Ovary (tissue), 9 donors: ENCODE data around the gene RAB40C. TPM values are rescaled to one million over a fixed set of nuclear protein-coding genes. Genes with fewer than 3 reads are reported as not detected.

Experiments
- DNase-seq, 5 donors: peaks; one replicate each; pipeline ENCODE4 v3.0.0-alpha.2; 2019 to 2020
- H3K27ac ChIP-seq, 2 donors: fragments of 200-600 bp; one replicate each; pipeline versions ENCODE4 v1.5.1 to v1.8.0; 2019 to 2022
- H3K27me3 ChIP-seq: fragments of 200-600 bp; one replicate; pipeline ENCODE4 v1.8.0; 2022
- H3K36me3 ChIP-seq: fragments of 200-600 bp; sonication (generic); one replicate; pipeline ENCODE4 v1.5.1; 2019
- H3K4me1 ChIP-seq: one replicate; pipeline ENCODE4 v1.8.1; 2013; ENCODE audit warnings: mild to moderate bottlenecking, moderate library complexity; ENCODE audit not compliant: insufficient read depth
- H3K4me3 ChIP-seq: fragments of 200-600 bp; sonication (generic); one replicate; pipeline ENCODE4 v1.5.1; 2017
- H3K9me3 ChIP-seq, 2 donors: fragments of 200-600 bp in 1 of 2; sonication (generic) in 1 of 2; one replicate each; pipeline versions ENCODE4 v1.5.1 to v1.8.1; 2013 to 2019; ENCODE audit warnings: mild to moderate bottlenecking in 1 of 2, moderate library complexity in 1 of 2
- EP300 ChIP-seq: sonication (generic); formaldehyde crosslinking; IDR thresholded peaks from one replicate; pipeline ENCODE4 v1.6.1; 2017; ENCODE audit warnings: antibody characterized with exemption
- POLR2A ChIP-seq: fragments of 450-650 bp; IDR thresholded peaks from one replicate; pipeline ENCODE4 v1.6.1; 2017; ENCODE audit warnings: antibody characterized with exemption, mild to moderate bottlenecking, moderate library complexity
- whole genome bisulfite sequencing, 3 donors: extraction: QIAGEN DNeasy Blood & Tissue Kit in 1 of 3; methylation state at CpG; one replicate each; pipeline versions ENCODE4 v1.1.5 to v1.1.7; 2013 to 2017; 5-methylcytosine and 5-hydroxymethylcytosine counted together
- intact Hi-C, 4 donors: fragments of 100-400 bp; cut with DNase I; formaldehyde crosslinking; loops; one replicate each; pipeline versions ENCODE4 v1.11.0 to v1.15.1; 2022 to 2023
- polyA plus RNA-seq, 2 donors: library from polyadenylated mRNA; stranded (reverse); fragments of 200-250 nt in 1 of 2; fragments of 350-450 nt in 1 of 2; fragmentation: Illumina TruSeq in 1 of 2; extraction: RNeasy Lipid Tissue Mini Kit (QIAGEN cat#74804) in 1 of 2; gene quantifications; one replicate each; pipeline ENCODE4 v1.2.3, GENCODE V29; 2013 to 2014
- total RNA-seq, 7 donors: library from RNA; depleted of rRNA in 2 of 7; stranded (reverse); fragments of >200 nt in 2 of 7; fragmentation: NEBNext Ultra II Directional in 3 of 7; extraction: Animal tissue kit (Norgen Biotek cat#: 25700) in 3 of 7; gene quantifications; one replicate each; pipeline versions ENCODE4 v1.1.0 to v1.2.4, GENCODE V29; 2016 to 2023
- TF ChIP-seq, protein P1 (sequence below), 3 donors: fragments of 450-650 bp in 2 of 3; fragments of 200-600 bp in 1 of 3; IDR thresholded peaks; one replicate each; pipeline versions ENCODE4 v1.5.1 to v1.8.0; 2016 to 2022; ENCODE audit warnings: antibody characterized with exemption in 3 of 3, mild to moderate bottlenecking in 1 of 3
- donor health status: DM: no; HTN: no; CAD: no; lungs with moderate emphysema.
- donor health status: DM: no; HTN: no; CAD: no.
- donor health status: Bipolar disorder and iron deficiency.
- donor health status: DM: yes; HTN: yes; CAD: no.
- donor health status: DM: no; HTN: no; CAD: no.
- donor health status: DM: yes; HTN: yes; CAD: no.

Gene RAB40C
- total and polyA plus RNA-seq, 9 donors, result 1.9 to 24.1 (median 21.0) TPM

DNA sequence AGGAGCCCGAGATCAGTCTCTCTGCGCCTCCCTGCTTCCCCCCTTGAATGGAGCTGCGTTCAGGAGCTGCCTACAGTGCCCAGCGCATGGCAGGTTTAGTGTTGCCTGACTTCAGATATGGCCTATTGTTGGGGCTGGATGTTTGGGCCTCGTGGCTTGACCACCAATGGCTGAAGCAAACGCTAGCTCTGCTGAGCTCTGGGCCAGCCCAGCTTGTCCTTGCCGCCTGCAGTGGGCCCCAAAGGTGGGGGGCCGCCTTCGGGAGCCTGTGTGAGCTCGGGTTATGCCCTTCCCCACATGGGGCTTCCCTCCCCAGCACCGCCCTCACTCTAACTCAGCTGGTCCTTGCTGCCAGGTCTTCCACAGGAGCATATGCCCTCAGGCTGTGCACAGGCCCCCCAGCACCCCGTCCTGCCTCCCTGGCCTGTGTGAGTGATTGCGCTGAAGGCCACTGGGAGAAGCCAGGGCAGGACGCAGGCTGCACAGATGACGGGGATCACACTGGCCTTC is 48.2 kb downstream of the RAB40C start:
- no peak overlapping the region for H3K4me3 ChIP-seq
- no peaks in the 10 kb centered on the region for H3K9me3 ChIP-seq
- intact Hi-C loops, result loop anchor here in 1 of 4 donors (5.0 to 10.0 kb wide), 2 partner anchors 46 to 1327 kb away; partner anchors contain the start of genes RAB40C, RNF151 and RPS2
- TF ChIP-seq POLR2A (no peak), EP300 (no peak)
- TF ChIP-seq, protein P1, sequence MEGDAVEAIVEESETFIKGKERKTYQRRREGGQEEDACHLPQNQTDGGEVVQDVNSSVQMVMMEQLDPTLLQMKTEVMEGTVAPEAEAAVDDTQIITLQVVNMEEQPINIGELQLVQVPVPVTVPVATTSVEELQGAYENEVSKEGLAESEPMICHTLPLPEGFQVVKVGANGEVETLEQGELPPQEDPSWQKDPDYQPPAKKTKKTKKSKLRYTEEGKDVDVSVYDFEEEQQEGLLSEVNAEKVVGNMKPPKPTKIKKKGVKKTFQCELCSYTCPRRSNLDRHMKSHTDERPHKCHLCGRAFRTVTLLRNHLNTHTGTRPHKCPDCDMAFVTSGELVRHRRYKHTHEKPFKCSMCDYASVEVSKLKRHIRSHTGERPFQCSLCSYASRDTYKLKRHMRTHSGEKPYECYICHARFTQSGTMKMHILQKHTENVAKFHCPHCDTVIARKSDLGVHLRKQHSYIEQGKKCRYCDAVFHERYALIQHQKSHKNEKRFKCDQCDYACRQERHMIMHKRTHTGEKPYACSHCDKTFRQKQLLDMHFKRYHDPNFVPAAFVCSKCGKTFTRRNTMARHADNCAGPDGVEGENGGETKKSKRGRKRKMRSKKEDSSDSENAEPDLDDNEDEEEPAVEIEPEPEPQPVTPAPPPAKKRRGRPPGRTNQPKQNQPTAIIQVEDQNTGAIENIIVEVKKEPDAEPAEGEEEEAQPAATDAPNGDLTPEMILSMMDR (IDR thresholded peaks at IDR 0.05), result no peak
- no peaks in the 10 kb centered on the region for H3K27me3 ChIP-seq
- WGBS, 3 donors, result 78 to 80% (median 79%) methylated on average over 15 of the region's 15 CpGs
- no peaks in the 10 kb centered on the region for H3K36me3 ChIP-seq
- DNase-seq, result peak in 2 of 5 donors; percentile 28 to 52
- peak overlapping the region; percentile 24 to 74 for H3K27ac ChIP-seq
- peaks cover 15% of the 10 kb centered on the region for H3K4me1 ChIP-seq

GRCh38 chr16:638836-639235 is 49.0 kb downstream of the RAB40C start:
- no peak overlapping the region for H3K4me3 ChIP-seq
- WGBS, 3 donors, result 61 to 68% (median 64%) methylated on average over 9 of the region's 9 CpGs
- TF ChIP-seq, protein P1 (IDR thresholded peaks at IDR 0.05), result no peak
- TF ChIP-seq POLR2A (no peak), EP300 (no peak)
- intact Hi-C loops, result loop anchor here in 1 of 4 donors (5.0 to 10.0 kb wide), 2 partner anchors 47 to 1326 kb away; partner anchors contain the start of genes RAB40C, RNF151 and RPS2
- no peaks in the 10 kb centered on the region for H3K36me3 ChIP-seq
- H3K27ac ChIP-seq, result no peak overlapping the region
- H3K27me3 ChIP-seq, result no peaks in the 10 kb centered on the region
- peaks cover 19% of the 10 kb centered on the region for H3K4me1 ChIP-seq
- no peaks in the 10 kb centered on the region for H3K9me3 ChIP-seq
- peak in 2 of 5 donors; percentile 19 to 34 for DNase-seq

- H3K27me3 ChIP-seq, result no peaks in the 10 kb centered on the region
- TF ChIP-seq, protein P1 (IDR thresholded peaks at IDR 0.05), result no peak
- no peak for TF ChIP-seq EP300
- no peak for TF ChIP-seq POLR2A
- no peaks in the 10 kb centered on the region for H3K9me3 ChIP-seq
- WGBS, 3 donors, result 85 to 96% (median 90%) methylated on average over 3 to 5 of the region's 5 CpGs
- intact Hi-C loops, result loop anchor here in 1 of 4 donors (5.0 kb wide), 1 partner anchor 58 kb away; no protein-coding TSS in a partner anchor
- no peak overlapping the region for H3K4me3 ChIP-seq
- H3K27ac ChIP-seq, result no peak overlapping the region
- no peaks in the 10 kb centered on the region for H3K36me3 ChIP-seq
- DNase-seq, result peak in 1 of 5 donors; percentile 36
- H3K4me1 ChIP-seq, result peaks cover 16% of the 10 kb centered on the region
Measured at GRCh38 chr16:640614-641013, 50.7 kb downstream of the RAB40C start.

DNA sequence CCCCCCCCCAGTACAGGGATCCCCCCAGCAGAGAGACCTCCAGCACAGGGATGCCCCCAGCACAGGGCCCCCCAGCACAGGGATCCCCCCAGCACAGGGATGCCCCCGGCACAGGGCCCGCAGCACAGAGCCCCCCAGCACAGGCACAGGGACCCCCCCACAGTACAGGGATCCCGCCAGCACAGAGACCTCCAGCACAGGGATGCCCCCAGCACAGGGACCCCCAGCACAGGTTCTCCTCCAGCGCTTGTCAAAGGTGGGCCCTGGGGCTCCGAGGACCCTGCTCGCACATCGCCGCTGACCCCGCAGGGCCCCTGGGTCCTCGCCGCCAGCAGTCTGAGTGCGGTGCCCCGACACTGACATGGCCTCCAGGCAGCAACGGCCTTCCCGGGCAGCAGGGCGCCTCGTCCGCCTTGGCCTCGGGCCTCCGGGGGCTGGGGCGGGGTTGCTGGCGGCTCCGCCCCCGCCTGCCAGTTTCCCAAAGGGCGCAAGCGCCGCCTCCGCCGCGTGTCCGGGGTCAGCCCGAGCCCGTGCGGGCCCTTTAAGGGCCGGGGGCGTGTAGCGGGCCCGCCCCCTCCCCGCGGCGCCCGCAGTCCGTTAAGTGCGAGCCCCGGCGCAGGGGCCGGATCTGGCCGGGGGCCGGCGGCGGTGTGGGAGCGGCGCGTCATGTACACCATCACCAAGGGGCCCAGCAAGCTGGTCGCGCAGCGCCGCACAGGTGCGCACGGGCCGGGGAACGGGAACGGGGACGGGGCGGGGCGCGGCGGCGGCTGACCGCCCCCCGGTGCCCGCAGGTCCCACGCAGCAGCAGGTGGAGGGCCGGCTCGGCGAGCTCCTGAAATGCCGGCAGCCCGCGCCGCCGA is 51.7 kb downstream of the RAB40C start, which contains the start of gene MCRIP2:
Gene MCRIP2, plus strand, starts transcription at position 503 of the 863 bp plus-strand sequence. Its CDS starts 164 bp downstream, at position 667.
- TF ChIP-seq EP300 (no peak), POLR2A (no peak)
- TF ChIP-seq, protein P1 (IDR thresholded peaks at IDR 0.05), result no peak
- peak within 1 kb of the TSS; percentile 64 to 82 for H3K27ac ChIP-seq
- H3K4me3 ChIP-seq, result peak within 1 kb of the TSS; percentile 73
- peaks cover 17% of the 10 kb centered on the region for H3K4me1 ChIP-seq
- H3K27me3 ChIP-seq, result no peaks in the 10 kb centered on the region
- no peaks in the 10 kb centered on the region for H3K9me3 ChIP-seq
- intact Hi-C loops, result loop anchor here in 1 of 4 donors (5.0 kb wide), 1 partner anchor 59 kb away; no protein-coding TSS in a partner anchor
- no peaks in the 10 kb centered on the region for H3K36me3 ChIP-seq
- 1 to 2% (median 1%) methylated on average over 8 to 81 of the region's 81 CpGs for WGBS, 3 donors
- peak; percentile 85 to 92 (median 90) for DNase-seq
